Esophagus squamous epithelium (tissue), 4 donors: ENCODE measurements around the gene TCOF1.

Source experiments
- POLR2A ChIP-seq, 4 donors: fragments of 450-650 bp; IDR thresholded peaks; one replicate each; pipeline ENCODE4 v1.6.1; 2017; ENCODE audit warnings: antibody characterized with exemption in 4 of 4, mild to moderate bottlenecking in 4 of 4, moderate library complexity in 3 of 4
- TF ChIP-seq, protein P1 (sequence below), 6 experiments: fragments of 450-650 bp in 4 of 6; fragments of 200-600 bp in 2 of 6; sonication (generic) in 2 of 6; IDR thresholded peaks; one replicate each; pipeline ENCODE4 v1.5.1; 2016 to 2019; ENCODE audit warnings: antibody characterized with exemption in 6 of 6, mild to moderate bottlenecking in 4 of 6, moderate library complexity in 4 of 6

DNA sequence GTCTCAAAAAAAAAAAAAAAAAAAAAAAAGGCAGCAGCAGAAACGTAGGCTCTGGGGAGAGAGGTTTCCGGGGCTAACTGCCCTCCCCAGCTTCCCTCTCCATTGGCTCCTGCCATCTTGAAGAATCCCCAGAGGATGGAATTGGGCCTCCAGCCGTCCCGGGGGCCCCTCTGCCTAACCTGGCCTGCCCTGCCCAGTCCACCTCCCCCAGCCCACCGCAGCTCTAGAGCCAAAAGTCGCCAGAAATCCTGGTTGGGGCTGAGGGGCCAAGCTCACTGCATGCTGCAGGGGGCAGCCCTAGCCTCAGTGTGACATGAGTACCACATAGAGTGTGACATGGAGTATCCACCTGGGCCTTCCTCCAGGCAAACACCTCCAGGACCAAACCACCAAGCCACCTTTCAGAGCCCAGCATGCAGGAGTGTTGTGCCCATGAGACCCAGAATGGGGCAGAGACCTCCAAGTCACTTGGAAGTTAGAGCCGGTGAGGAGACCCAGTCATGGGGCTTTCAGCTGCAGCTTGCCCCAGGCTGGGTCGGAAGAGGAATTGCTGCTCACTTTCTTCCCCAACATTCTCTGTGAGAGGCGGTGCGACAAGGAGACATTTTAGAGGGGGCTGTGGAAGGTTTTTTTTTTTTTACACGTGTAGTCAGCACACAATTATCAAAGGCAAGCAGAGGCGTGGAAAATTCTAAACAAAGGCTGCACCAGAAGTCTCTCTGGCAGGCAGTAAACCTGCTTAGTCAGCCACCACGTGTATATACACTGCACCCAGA, 37.6 kb downstream of the TCOF1 start:
- TF ChIP-seq, protein P1, sequence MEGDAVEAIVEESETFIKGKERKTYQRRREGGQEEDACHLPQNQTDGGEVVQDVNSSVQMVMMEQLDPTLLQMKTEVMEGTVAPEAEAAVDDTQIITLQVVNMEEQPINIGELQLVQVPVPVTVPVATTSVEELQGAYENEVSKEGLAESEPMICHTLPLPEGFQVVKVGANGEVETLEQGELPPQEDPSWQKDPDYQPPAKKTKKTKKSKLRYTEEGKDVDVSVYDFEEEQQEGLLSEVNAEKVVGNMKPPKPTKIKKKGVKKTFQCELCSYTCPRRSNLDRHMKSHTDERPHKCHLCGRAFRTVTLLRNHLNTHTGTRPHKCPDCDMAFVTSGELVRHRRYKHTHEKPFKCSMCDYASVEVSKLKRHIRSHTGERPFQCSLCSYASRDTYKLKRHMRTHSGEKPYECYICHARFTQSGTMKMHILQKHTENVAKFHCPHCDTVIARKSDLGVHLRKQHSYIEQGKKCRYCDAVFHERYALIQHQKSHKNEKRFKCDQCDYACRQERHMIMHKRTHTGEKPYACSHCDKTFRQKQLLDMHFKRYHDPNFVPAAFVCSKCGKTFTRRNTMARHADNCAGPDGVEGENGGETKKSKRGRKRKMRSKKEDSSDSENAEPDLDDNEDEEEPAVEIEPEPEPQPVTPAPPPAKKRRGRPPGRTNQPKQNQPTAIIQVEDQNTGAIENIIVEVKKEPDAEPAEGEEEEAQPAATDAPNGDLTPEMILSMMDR (IDR thresholded peaks at IDR 0.05): no peak
- no peak for TF ChIP-seq POLR2A (IDR thresholded peaks at IDR 0.05)
